Colonic mucosa (tissue), 4 donors: ENCODE data around the gene TMEM108. TPM values are rescaled to one million over a fixed set of nuclear protein-coding genes. Genes with fewer than 3 reads are reported as not detected.

ENCODE experiments used
- DNase-seq: peaks from one replicate; pipeline ENCODE4 v3.0.0-alpha.2; 2020
- H3K27ac ChIP-seq: fragments of 200-600 bp; one replicate; pipeline ENCODE4 v1.8.0; 2021
- H3K27me3 ChIP-seq: fragments of 200-600 bp; one replicate; pipeline ENCODE4 v1.8.0; 2021
- H3K36me3 ChIP-seq: fragments of 200-600 bp; one replicate; pipeline ENCODE4 v1.8.0; 2021
- H3K4me1 ChIP-seq: fragments of 200-600 bp; one replicate; pipeline ENCODE4 v1.8.0; 2021; ENCODE audit warnings: mild to moderate bottlenecking
- H3K4me3 ChIP-seq: fragments of 200-600 bp; one replicate; pipeline ENCODE4 v1.8.0; 2021
- H3K9ac ChIP-seq, 2 donors: one replicate each; pipeline ENCODE4 v1.7.0; 2013; ENCODE audit warnings: control low read depth in 2 of 2, low read depth in 2 of 2, low read length in 2 of 2
- H3K9me3 ChIP-seq: fragments of 200-600 bp; one replicate; pipeline ENCODE4 v1.8.0; 2021
- intact Hi-C: fragments of 100-400 bp; cut with DNase I; formaldehyde crosslinking; loops from one replicate; pipeline ENCODE4 v1.14.1; 2022
- total RNA-seq, 2 donors: library from RNA; stranded (reverse); fragmentation: NEBNext Ultra II Directional in 1 of 2; extraction: Animal tissue kit (Norgen Biotek cat#: 25700) in 1 of 2; gene quantifications; one replicate each; pipeline ENCODE4 v1.2.1, GENCODE V29; 2021
- TF ChIP-seq, protein P1 (sequence below): fragments of 200-600 bp; IDR thresholded peaks from one replicate; pipeline ENCODE4 v1.8.0; 2022; ENCODE audit warnings: antibody characterized with exemption, mild to moderate bottlenecking
- donor health status: healthy.
- donor health status: DM: no; HTN: no; CAD: no.
- donor health status: DM: no; HTN: no; CAD: no.

The TMEM108 gene
- total RNA-seq, 2 donors from 2014 or later, result 0.20 to 0.82 TPM

DNA sequence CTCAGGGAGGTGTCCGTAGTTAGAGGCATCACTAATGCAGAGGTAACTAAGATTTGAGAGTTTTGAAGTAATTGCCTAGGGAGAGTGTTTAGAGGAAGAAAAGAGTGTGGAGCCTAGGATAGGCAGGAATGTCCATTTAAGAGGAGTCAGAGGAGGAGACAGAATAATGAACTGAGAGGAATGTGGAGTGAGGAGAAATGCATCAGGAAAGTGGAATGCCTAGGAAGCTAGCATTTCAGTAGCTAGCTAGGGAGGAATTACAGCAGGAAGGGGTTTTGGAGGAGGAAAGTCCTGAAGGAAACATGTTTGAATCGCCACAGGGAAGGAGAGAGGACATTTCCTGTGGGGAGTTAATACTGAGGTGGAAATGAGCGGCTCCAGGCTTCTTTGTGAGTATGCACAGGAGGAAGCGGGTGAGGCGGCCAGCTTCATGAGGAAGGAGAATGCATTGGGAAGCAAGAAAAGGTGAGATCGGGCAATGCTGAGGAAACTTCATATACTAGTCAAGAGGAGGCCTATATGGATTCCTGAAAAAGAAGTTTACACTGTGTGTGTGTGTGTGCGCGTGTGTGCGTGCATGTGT lies 154.3 kb downstream of the TMEM108 start:
- TF ChIP-seq, protein P1, sequence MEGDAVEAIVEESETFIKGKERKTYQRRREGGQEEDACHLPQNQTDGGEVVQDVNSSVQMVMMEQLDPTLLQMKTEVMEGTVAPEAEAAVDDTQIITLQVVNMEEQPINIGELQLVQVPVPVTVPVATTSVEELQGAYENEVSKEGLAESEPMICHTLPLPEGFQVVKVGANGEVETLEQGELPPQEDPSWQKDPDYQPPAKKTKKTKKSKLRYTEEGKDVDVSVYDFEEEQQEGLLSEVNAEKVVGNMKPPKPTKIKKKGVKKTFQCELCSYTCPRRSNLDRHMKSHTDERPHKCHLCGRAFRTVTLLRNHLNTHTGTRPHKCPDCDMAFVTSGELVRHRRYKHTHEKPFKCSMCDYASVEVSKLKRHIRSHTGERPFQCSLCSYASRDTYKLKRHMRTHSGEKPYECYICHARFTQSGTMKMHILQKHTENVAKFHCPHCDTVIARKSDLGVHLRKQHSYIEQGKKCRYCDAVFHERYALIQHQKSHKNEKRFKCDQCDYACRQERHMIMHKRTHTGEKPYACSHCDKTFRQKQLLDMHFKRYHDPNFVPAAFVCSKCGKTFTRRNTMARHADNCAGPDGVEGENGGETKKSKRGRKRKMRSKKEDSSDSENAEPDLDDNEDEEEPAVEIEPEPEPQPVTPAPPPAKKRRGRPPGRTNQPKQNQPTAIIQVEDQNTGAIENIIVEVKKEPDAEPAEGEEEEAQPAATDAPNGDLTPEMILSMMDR, result no peak
- intact Hi-C loops, result no loop called here
- H3K36me3 ChIP-seq, result no peaks in the 10 kb centered on the region
- DNase-seq, result no peak
- no peaks in the 10 kb centered on the region for H3K27me3 ChIP-seq
- no peak overlapping the region for H3K9ac ChIP-seq
- H3K4me3 ChIP-seq, result no peak overlapping the region
- H3K9me3 ChIP-seq, result no peaks in the 10 kb centered on the region
- H3K27ac ChIP-seq, result no peak overlapping the region
- H3K4me1 ChIP-seq, result no peaks in the 10 kb centered on the region

- H3K9me3 ChIP-seq, result no peaks in the 10 kb centered on the region
- H3K36me3 ChIP-seq, result no peaks in the 10 kb centered on the region
- no peak overlapping the region for H3K9ac ChIP-seq
- intact Hi-C loops, result no loop called here
- TF ChIP-seq, protein P1, result no peak
- H3K27ac ChIP-seq, result no peak overlapping the region
- no peak overlapping the region for H3K4me3 ChIP-seq
- no peak for DNase-seq
- H3K4me1 ChIP-seq, result no peaks in the 10 kb centered on the region
- no peaks in the 10 kb centered on the region for H3K27me3 ChIP-seq
Observed at GRCh38 chr3:133192967-133193366, 154.8 kb downstream of the TMEM108 start.

DNA sequence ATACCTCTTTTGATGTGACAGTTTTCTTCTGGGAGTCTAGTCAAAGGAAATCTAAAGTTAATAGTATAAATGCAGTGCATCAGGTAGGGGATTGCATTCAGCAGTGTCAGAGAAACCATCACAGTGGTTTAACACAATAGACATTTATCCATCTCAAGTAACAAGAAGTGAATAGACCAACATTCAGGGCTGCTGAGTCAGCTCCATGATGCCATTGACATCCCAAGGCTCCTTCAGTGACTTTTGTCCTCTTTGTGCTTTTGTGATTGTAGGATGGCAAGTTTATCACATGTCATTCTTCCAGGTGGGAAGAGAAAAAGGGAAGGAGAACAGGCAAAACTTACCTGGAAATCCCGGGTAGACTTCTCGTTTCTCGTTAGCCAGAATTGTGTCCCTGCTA lies 158.3 kb downstream of the TMEM108 start:
- Histone ChIP-seq H3K9ac (no peak overlapping the region), H3K4me1 (no peaks in the 10 kb centered on the region), H3K4me3 (no peak overlapping the region), H3K9me3 (no peaks in the 10 kb centered on the region), H3K36me3 (no peaks in the 10 kb centered on the region), H3K27me3 (no peaks in the 10 kb centered on the region), H3K27ac (no peak overlapping the region)
- intact Hi-C loops, result no loop called here
- TF ChIP-seq, protein P1, result no peak
- DNase-seq, result no peak

DNA sequence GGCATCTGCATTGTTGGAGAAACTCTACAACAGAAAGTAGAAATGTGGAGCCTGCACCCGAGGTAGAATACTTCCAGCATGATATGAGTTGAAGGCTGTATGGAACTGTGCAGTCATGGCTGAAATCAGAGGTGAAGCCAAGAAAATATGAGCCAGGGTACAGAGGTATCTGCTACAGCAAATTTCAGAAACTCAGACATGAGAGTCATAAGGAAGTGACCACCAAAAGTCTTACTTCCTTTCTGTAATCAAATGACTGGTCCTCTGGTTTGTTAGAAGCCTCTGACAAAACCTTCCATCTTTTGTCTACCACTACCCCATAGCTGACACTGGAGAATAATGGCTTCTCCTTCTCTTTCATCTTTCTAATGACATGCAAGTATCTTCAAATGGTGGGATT lies 159.4 kb downstream of the TMEM108 start:
- Histone ChIP-seq H3K9ac (no peak overlapping the region), H3K4me3 (no peak overlapping the region), H3K4me1 (no peaks in the 10 kb centered on the region), H3K36me3 (no peaks in the 10 kb centered on the region), H3K27ac (no peak overlapping the region), H3K9me3 (no peaks in the 10 kb centered on the region), H3K27me3 (no peaks in the 10 kb centered on the region)
- intact Hi-C loops, result no loop called here
- TF ChIP-seq, protein P1, result no peak
- DNase-seq, result no peak

DNA sequence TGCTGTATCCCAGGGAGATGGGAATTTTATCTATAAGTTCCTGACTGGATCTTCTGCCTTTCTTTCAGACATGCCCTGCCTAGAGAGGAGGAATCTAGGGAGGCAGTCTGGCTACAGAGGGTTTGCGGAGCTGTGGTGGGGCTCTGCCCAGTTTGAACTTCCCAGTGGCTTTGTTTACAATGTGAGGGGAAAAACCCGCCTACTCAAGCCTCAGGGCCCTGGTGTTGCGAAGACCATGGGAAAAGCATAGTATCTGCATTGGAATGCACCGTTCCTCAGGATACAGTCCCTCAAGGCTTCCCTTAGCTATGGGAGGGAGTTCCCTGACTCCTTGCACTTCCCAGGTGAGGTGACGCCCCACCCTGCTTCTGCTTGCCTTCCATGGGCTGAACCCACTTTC lies 168.7 kb downstream of the TMEM108 start:
- Histone ChIP-seq H3K4me3 (no peak overlapping the region), H3K27ac (no peak overlapping the region), H3K4me1 (no peaks in the 10 kb centered on the region), H3K9me3 (no peaks in the 10 kb centered on the region), H3K36me3 (no peaks in the 10 kb centered on the region), H3K9ac (no peak overlapping the region), H3K27me3 (no peaks in the 10 kb centered on the region)
- TF ChIP-seq, protein P1, result no peak
- no peak for DNase-seq
- intact Hi-C loops, result no loop called here
